Calu3 (cell line): ENCODE results near the gene SLC39A11. TPM values are rescaled to one million over a fixed set of nuclear protein-coding genes. Genes with fewer than 3 reads are reported as not detected.
A peak's percentile ranks its signal among the peaks of the same experiment; 100 is the strongest.

Experiments
- BruUV-seq: library from RNA; stranded (reverse); fragments of 400-500 nt; replicated peaks from 2 replicates; lab custom pipeline; 2021; lab: Mats Ljungman, UMichigan
- CTCF ChIA-PET: fragments of 300-600 bp; sonication (Branson Sonifier 250); formaldehyde crosslinking; loops from one replicate; lab custom pipeline; 2022; ENCODE audit warnings: antibody characterized with exemption; lab: Charles Lee
- DNase-seq: peaks from one replicate; pipeline ENCODE4 v3.0.0; 2022
- H3K27ac Mint-ChIP-seq: one replicate; pipeline ENCODE4 v1.8.0; 2022; ENCODE audit warnings: mixed read lengths; ENCODE audit not compliant: unreplicated experiment
- H3K27me3 Mint-ChIP-seq: one replicate; pipeline ENCODE4 v1.8.0; 2022; ENCODE audit warnings: mixed read lengths; ENCODE audit not compliant: unreplicated experiment
- H3K36me3 Mint-ChIP-seq: one replicate; pipeline ENCODE4 v1.8.0; 2022; ENCODE audit warnings: mild to moderate bottlenecking, moderate library complexity, mixed read lengths; ENCODE audit not compliant: insufficient read depth, unreplicated experiment
- H3K4me1 Mint-ChIP-seq: one replicate; pipeline ENCODE4 v1.8.0; 2022; ENCODE audit warnings: mild to moderate bottlenecking, low read depth, mixed read lengths; ENCODE audit not compliant: unreplicated experiment
- H3K4me3 Mint-ChIP-seq: one replicate; pipeline ENCODE4 v1.8.0; 2022; ENCODE audit warnings: mild to moderate bottlenecking, low read depth, moderate library complexity, mixed read lengths; ENCODE audit not compliant: unreplicated experiment
- H3K9me3 Mint-ChIP-seq: one replicate; pipeline ENCODE4 v1.8.0; 2022; ENCODE audit warnings: low read depth, mixed read lengths; ENCODE audit not compliant: unreplicated experiment
- CTCF ChIP-seq: fragments of 200-600 bp; IDR thresholded peaks from one replicate; pipeline ENCODE4 v1.8.0; 2022; ENCODE audit warnings: antibody characterized with exemption; ENCODE audit not compliant: unreplicated experiment
- intact Hi-C: fragments of 100-400 bp; cut with micrococcal nuclease; formaldehyde crosslinking; loops from one replicate; pipeline ENCODE4 v1.10.0; 2022; ENCODE audit not compliant: unreplicated experiment
- total RNA-seq: library from RNA; stranded (reverse); gene quantifications from 2 replicates; pipeline ENCODE4 v1.2.3, GENCODE V29; 2022

The SLC39A11 gene
- total RNA-seq, 1 experiment from 2014 or later = 60.3 TPM

GRCh38 chr17:72613806-72614292 is 478.6 kb downstream of the SLC39A11 start:
- no peaks in the 10 kb centered on the region for H3K27me3 Mint-ChIP-seq
- no peaks in the 10 kb centered on the region for H3K9me3 Mint-ChIP-seq
- no TSS peak for BruUV-seq
- peaks cover 53% of the 10 kb centered on the region for H3K4me1 Mint-ChIP-seq
- no peak for DNase-seq
- no peak for TF ChIP-seq CTCF
- peak overlapping the region; percentile 24 for H3K4me3 Mint-ChIP-seq
- H3K27ac Mint-ChIP-seq = peak overlapping the region; percentile 98
- CTCF ChIA-PET = interaction anchor here (0.6 to 1.9 kb wide), 7 partner anchors 11 to 185 kb away, joined by 3 to 11 read pairs (median 4); no protein-coding TSS in a partner anchor
- intact Hi-C loops = loop anchor here (2.0 kb wide), 4 partner anchors 47 to 487 kb away; no protein-coding TSS in a partner anchor
- peaks cover 42% of the 10 kb centered on the region for H3K36me3 Mint-ChIP-seq

- no TSS peak for BruUV-seq
- Mint-ChIP-seq H3K27ac (peak overlapping the region; percentile 98), H3K4me3 (peak overlapping the region; percentile 24), H3K4me1 (peaks cover 49% of the 10 kb centered on the region), H3K9me3 (no peaks in the 10 kb centered on the region), H3K27me3 (no peaks in the 10 kb centered on the region), H3K36me3 (peaks cover 40% of the 10 kb centered on the region)
- DNase-seq = no peak
- intact Hi-C loops = no loop called here
- no peak for TF ChIP-seq CTCF
- CTCF ChIA-PET = interaction anchor here (0.9 to 1.2 kb wide), 2 partner anchors 10 to 185 kb away, joined by 4 to 5 read pairs; no protein-coding TSS in a partner anchor
These were observed 479.1 kb downstream of the SLC39A11 start for GRCh38 chr17:72613396-72613795.

- Mint-ChIP-seq H3K36me3 (peaks cover 26% of the 10 kb centered on the region), H3K9me3 (no peaks in the 10 kb centered on the region), H3K27ac (no peak overlapping the region), H3K4me3 (no peak overlapping the region), H3K4me1 (peaks cover 28% of the 10 kb centered on the region), H3K27me3 (no peaks in the 10 kb centered on the region)
- no TSS peak for BruUV-seq
- no peak for DNase-seq
- no peak for TF ChIP-seq CTCF
- intact Hi-C loops = no loop called here
- CTCF ChIA-PET = interaction anchor here (1.3 kb wide), 1 partner anchor 9 kb away, joined by 4 read pairs; no protein-coding TSS in a partner anchor
These were observed 481.3 kb downstream of the SLC39A11 start for GRCh38 chr17:72611172-72611571.

- no peak overlapping the region for H3K4me3 Mint-ChIP-seq
- no peaks in the 10 kb centered on the region for H3K27me3 Mint-ChIP-seq
- intact Hi-C loops = no loop called here
- H3K36me3 Mint-ChIP-seq = peaks cover 14% of the 10 kb centered on the region
- BruUV-seq = no TSS peak
- CTCF ChIA-PET = interaction anchor here (0.6 to 0.8 kb wide), 2 partner anchors 9 to 31 kb away, joined by 4 read pairs; no protein-coding TSS in a partner anchor
- no peak for DNase-seq
- TF ChIP-seq CTCF = no peak
- H3K27ac Mint-ChIP-seq = peak overlapping the region; percentile 63
- H3K9me3 Mint-ChIP-seq = no peaks in the 10 kb centered on the region
- peaks cover 25% of the 10 kb centered on the region for H3K4me1 Mint-ChIP-seq
These were observed 483.0 kb downstream of the SLC39A11 start for GRCh38 chr17:72609501-72609900.
